ENCODE results near the gene SLC22A23.

- TF ChIP-seq CTCF (conservative IDR thresholded peaks at IDR 0.05; ENCODE audit: low read depth, low read length): no peak
- no peak for TF ChIP-seq CEBPB (IDR thresholded peaks at IDR 0.05; ENCODE audit: low read depth, low read length)
- no peak for TF ChIP-seq MXI1 (IDR thresholded peaks at IDR 0.05; ENCODE audit: borderline replicate concordance, low read depth, low read length)
- no peak for TF ChIP-seq POLR2A (IDR thresholded peaks at IDR 0.05; ENCODE audit: low read depth, low read length)
- TF ChIP-seq RFX5 (IDR thresholded peaks at IDR 0.05; ENCODE audit: low read depth, low read length): no peak
- TF ChIP-seq CHD1 (IDR thresholded peaks at IDR 0.05; ENCODE audit: low read depth, low read length): no peak
- TF ChIP-seq RCOR1 (IDR thresholded peaks at IDR 0.05; ENCODE audit: insufficient replicate concordance, low read length): no peak
- TF ChIP-seq SMC3 (IDR thresholded peaks at IDR 0.05; ENCODE audit: low read depth, low read length): no peak
- TF ChIP-seq USF2 (IDR thresholded peaks at IDR 0.05; ENCODE audit: low read depth, low read length): no peak
- no peak for TF ChIP-seq MAFK (IDR thresholded peaks at IDR 0.05; ENCODE audit: low read depth, low read length)
- TF ChIP-seq RAD21 (IDR thresholded peaks at IDR 0.05; ENCODE audit: low read length): no peak
- no peak for TF ChIP-seq ELK1 (IDR thresholded peaks at IDR 0.05; ENCODE audit: borderline replicate concordance, low read depth, low read length)
These were observed 191.2 kb downstream of the SLC22A23 start for GRCh38 chr6:3265671-3266070.
